ENCODE measurements around the gene ALPG. TPM values are rescaled to one million over a fixed set of nuclear protein-coding genes. Genes with fewer than 3 reads are reported as not detected.
A peak's percentile ranks its signal among the peaks of the same experiment; 100 is the strongest.

The ALPG gene
- total RNA-seq, 5 donors from 2014 or later (not counting 1 experiment from before 2014, with no cell fraction given) = 0.15 TPM; not detected in 4

GRCh38 chr2:232412986-232413385, 6.3 kb downstream of the ALPG start:
- no peak overlapping the region for H3K27ac Mint-ChIP-seq
- DNase-seq = no peak
- Histone ChIP-seq H3K27me3 (replicated peaks in 1 of 2; ENCODE audit: control insufficient read depth in 2 of 2, extremely low read depth in 1 of 2, insufficient read depth in 2 of 2, low read length in 1 of 2) (peaks cover 0 to 55% of the 10 kb centered on the region in 2 experiments), H3K27ac (ENCODE audit: low read length) (no peak overlapping the region), H3K9me3 (no peaks in the 10 kb centered on the region), H3K4me1 (ENCODE audit: control insufficient read depth in 1 of 2, extremely low read depth in 1 of 2, insufficient read depth in 2 of 2, low read length in 2 of 2) (no peaks in the 10 kb centered on the region), H3K36me3 (ENCODE audit: control insufficient read depth in 2 of 2, extremely low read depth in 1 of 2, insufficient read depth in 1 of 2, low read length in 1 of 2) (no peaks in the 10 kb centered on the region), H3K4me3 (ENCODE audit: control insufficient read depth in 1 of 2, extremely low read depth in 1 of 2, low read length in 1 of 2) (no peak overlapping the region)
- peak overlapping the region in 1 of 3 donors; percentile 19 for H3K4me3 Mint-ChIP-seq
- CTCF ChIA-PET = interaction anchor here in 1 of 2 donors (0.6 to 1.1 kb wide), 2 partner anchors 24 to 512 kb away, joined by 3 to 4 read pairs; no protein-coding TSS in a partner anchor
- H3K27me3 Mint-ChIP-seq = peaks cover 8 to 42% of the 10 kb centered on the region in 2 donors
- POLR2A ChIA-PET = no interaction called here
- no peaks in the 10 kb centered on the region for H3K9me3 Mint-ChIP-seq
- no CpG with 5 or more reads among the region's 5 CpGs for WGBS (ENCODE audit: insufficient coverage)
- ATAC-seq (replicated peaks in 1 of 4) = no peak
- no peaks in the 10 kb centered on the region for H3K36me3 Mint-ChIP-seq
- H3K4me1 Mint-ChIP-seq = peaks cover 10 to 14% (median 12%) of the 10 kb centered on the region in 3 donors

GRCh38 chr2:232415138-232415690, 8.6 kb downstream of the ALPG start:
- Mint-ChIP-seq H3K4me1 (peaks cover 17 to 23% (median 18%) of the 10 kb centered on the region in 3 donors), H3K27ac (no peak overlapping the region), H3K9me3 (no peaks in the 10 kb centered on the region), H3K27me3 (peaks cover 17 to 56% of the 10 kb centered on the region in 2 donors), H3K4me3 (no peak overlapping the region), H3K36me3 (no peaks in the 10 kb centered on the region)
- CTCF ChIA-PET = no interaction called here
- H3K4me3 ChIP-seq (ENCODE audit: control insufficient read depth in 1 of 2, extremely low read depth in 1 of 2, low read length in 1 of 2) = no peak overlapping the region
- DNase-seq (no peak), ATAC-seq (replicated peaks in 1 of 4) (no peak)
- peaks cover 2 to 16% of the 10 kb centered on the region in 2 experiments for H3K4me1 ChIP-seq (ENCODE audit: control insufficient read depth in 1 of 2, extremely low read depth in 1 of 2, insufficient read depth in 2 of 2, low read length in 2 of 2)
- POLR2A ChIA-PET = no interaction called here
- H3K27me3 ChIP-seq (replicated peaks in 1 of 2; ENCODE audit: control insufficient read depth in 2 of 2, extremely low read depth in 1 of 2, insufficient read depth in 2 of 2, low read length in 1 of 2) = peaks cover 2 to 73% of the 10 kb centered on the region in 2 experiments
- 70% methylated on average over 4 of the region's 8 CpGs for WGBS (ENCODE audit: insufficient coverage)
- H3K36me3 ChIP-seq (ENCODE audit: control insufficient read depth in 2 of 2, extremely low read depth in 1 of 2, insufficient read depth in 1 of 2, low read length in 1 of 2) = no peaks in the 10 kb centered on the region
- H3K9me3 ChIP-seq = no peaks in the 10 kb centered on the region
- H3K27ac ChIP-seq (ENCODE audit: low read length) = no peak overlapping the region

- CTCF ChIA-PET = no interaction called here
These were observed 9.3 kb downstream of the ALPG start for GRCh38 chr2:232415736-232416520.

GRCh38 chr2:232416521-232417470, 10.2 kb downstream of the ALPG start:
- Histone ChIP-seq H3K4me3 (ENCODE audit: control insufficient read depth in 1 of 2, extremely low read depth in 1 of 2, low read length in 1 of 2) (no peak overlapping the region), H3K4me1 (ENCODE audit: control insufficient read depth in 1 of 2, extremely low read depth in 1 of 2, insufficient read depth in 2 of 2, low read length in 2 of 2) (peaks cover 4 to 25% of the 10 kb centered on the region in 2 experiments), H3K36me3 (ENCODE audit: control insufficient read depth in 2 of 2, extremely low read depth in 1 of 2, insufficient read depth in 1 of 2, low read length in 1 of 2) (no peaks in the 10 kb centered on the region), H3K9me3 (no peaks in the 10 kb centered on the region), H3K27ac (ENCODE audit: low read length) (no peak overlapping the region), H3K27me3 (replicated peaks in 1 of 2; ENCODE audit: control insufficient read depth in 2 of 2, extremely low read depth in 1 of 2, insufficient read depth in 2 of 2, low read length in 1 of 2) (peaks cover 4 to 75% of the 10 kb centered on the region in 2 experiments)
- Mint-ChIP-seq H3K9me3 (no peaks in the 10 kb centered on the region), H3K27ac (no peak overlapping the region), H3K36me3 (no peaks in the 10 kb centered on the region), H3K27me3 (peaks cover 20 to 55% of the 10 kb centered on the region in 2 donors), H3K4me3 (no peak overlapping the region), H3K4me1 (peaks cover 17 to 30% (median 22%) of the 10 kb centered on the region in 3 donors)
- 86% methylated on average over 11 of the region's 17 CpGs for WGBS (ENCODE audit: insufficient coverage)
- ChIA-PET POLR2A (interaction anchor here in 1 of 2 donors (0.6 kb wide), 1 partner anchor 13 kb away, joined by 4 read pairs; no protein-coding TSS in a partner anchor), CTCF (no interaction called here)
- ATAC-seq (replicated peaks in 1 of 4) (no peak), DNase-seq (no peak)

More at GRCh38 chr2:232415736-232416520, 9.3 kb downstream of the ALPG start:
- peaks cover 4 to 21% of the 10 kb centered on the region in 2 experiments for H3K4me1 ChIP-seq (ENCODE audit: control insufficient read depth in 1 of 2, extremely low read depth in 1 of 2, insufficient read depth in 2 of 2, low read length in 2 of 2)
- Mint-ChIP-seq H3K4me3 (no peak overlapping the region), H3K36me3 (no peaks in the 10 kb centered on the region), H3K27ac (no peak overlapping the region), H3K4me1 (peaks cover 17 to 26% (median 21%) of the 10 kb centered on the region in 3 donors), H3K27me3 (peaks cover 17 to 54% of the 10 kb centered on the region in 2 donors), H3K9me3 (no peaks in the 10 kb centered on the region)
- H3K27me3 ChIP-seq (replicated peaks in 1 of 2; ENCODE audit: control insufficient read depth in 2 of 2, extremely low read depth in 1 of 2, insufficient read depth in 2 of 2, low read length in 1 of 2) = peaks cover 4 to 72% of the 10 kb centered on the region in 2 experiments
- H3K9me3 ChIP-seq = no peaks in the 10 kb centered on the region
- ATAC-seq (replicated peaks in 1 of 4) (no peak), DNase-seq (no peak)
- 89% methylated on average over 8 of the region's 12 CpGs for WGBS (ENCODE audit: insufficient coverage)
- no peak overlapping the region for H3K27ac ChIP-seq (ENCODE audit: low read length)
- no peak overlapping the region for H3K4me3 ChIP-seq (ENCODE audit: control insufficient read depth in 1 of 2, extremely low read depth in 1 of 2, low read length in 1 of 2)
- POLR2A ChIA-PET = no interaction called here
- no peaks in the 10 kb centered on the region for H3K36me3 ChIP-seq (ENCODE audit: control insufficient read depth in 2 of 2, extremely low read depth in 1 of 2, insufficient read depth in 1 of 2, low read length in 1 of 2)

- H3K27me3 ChIP-seq (replicated peaks in 1 of 2; ENCODE audit: control insufficient read depth in 2 of 2, extremely low read depth in 1 of 2, insufficient read depth in 2 of 2, low read length in 1 of 2) = peaks cover 4 to 80% of the 10 kb centered on the region in 2 experiments
- Mint-ChIP-seq H3K36me3 (no peaks in the 10 kb centered on the region), H3K27me3 (peaks cover 24 to 61% of the 10 kb centered on the region in 2 donors), H3K27ac (no peak overlapping the region), H3K9me3 (peaks cover 0 to 1% (median 0%) of the 10 kb centered on the region in 3 donors), H3K4me1 (peaks cover 15 to 32% (median 22%) of the 10 kb centered on the region in 3 donors), H3K4me3 (no peak overlapping the region)
- ATAC-seq (replicated peaks in 1 of 4) (no peak), DNase-seq (no peak)
- POLR2A ChIA-PET = interaction anchor here in 1 of 2 donors (0.6 kb wide), 1 partner anchor 12 kb away, joined by 4 read pairs; no protein-coding TSS in a partner anchor
- WGBS (ENCODE audit: insufficient coverage) = 98% methylated on average over 4 of the region's 5 CpGs
- H3K9me3 ChIP-seq = no peaks in the 10 kb centered on the region
- H3K36me3 ChIP-seq (ENCODE audit: control insufficient read depth in 2 of 2, extremely low read depth in 1 of 2, insufficient read depth in 1 of 2, low read length in 1 of 2) = no peaks in the 10 kb centered on the region
- H3K4me1 ChIP-seq (ENCODE audit: control insufficient read depth in 1 of 2, extremely low read depth in 1 of 2, insufficient read depth in 2 of 2, low read length in 2 of 2) = peaks cover 4 to 25% of the 10 kb centered on the region in 2 experiments
- CTCF ChIA-PET = no interaction called here
- no peak overlapping the region for H3K27ac ChIP-seq (ENCODE audit: low read length)
- no peak overlapping the region for H3K4me3 ChIP-seq (ENCODE audit: control insufficient read depth in 1 of 2, extremely low read depth in 1 of 2, low read length in 1 of 2)
These were observed 10.8 kb downstream of the ALPG start for GRCh38 chr2:232417489-232417888.

- CTCF ChIA-PET = interaction anchor here in 1 of 2 donors (0.7 kb wide), 1 partner anchor 9 kb away, joined by 3 read pairs; no protein-coding TSS in a partner anchor
- DNase-seq (no peak), ATAC-seq (replicated peaks in 1 of 4) (no peak)
- peaks cover 28 to 66% of the 10 kb centered on the region in 2 donors for H3K27me3 Mint-ChIP-seq
- no peak overlapping the region for H3K4me3 ChIP-seq (ENCODE audit: control insufficient read depth in 1 of 2, extremely low read depth in 1 of 2, low read length in 1 of 2)
- H3K4me1 ChIP-seq (ENCODE audit: control insufficient read depth in 1 of 2, extremely low read depth in 1 of 2, insufficient read depth in 2 of 2, low read length in 2 of 2) = peaks cover 4 to 25% of the 10 kb centered on the region in 2 experiments
- H3K27ac Mint-ChIP-seq = no peak overlapping the region
- no peak overlapping the region for H3K27ac ChIP-seq (ENCODE audit: low read length)
- H3K4me3 Mint-ChIP-seq = peak overlapping the region; percentile 23 to 72 (median 42)
- 78% methylated on average over 4 of the region's 6 CpGs for WGBS (ENCODE audit: insufficient coverage)
- peaks cover 10 to 26% (median 17%) of the 10 kb centered on the region in 3 donors for H3K4me1 Mint-ChIP-seq
- H3K27me3 ChIP-seq (replicated peaks in 1 of 2; ENCODE audit: control insufficient read depth in 2 of 2, extremely low read depth in 1 of 2, insufficient read depth in 2 of 2, low read length in 1 of 2) = peaks cover 4 to 80% of the 10 kb centered on the region in 2 experiments
- H3K36me3 Mint-ChIP-seq = no peaks in the 10 kb centered on the region
- no peaks in the 10 kb centered on the region for H3K36me3 ChIP-seq (ENCODE audit: control insufficient read depth in 2 of 2, extremely low read depth in 1 of 2, insufficient read depth in 1 of 2, low read length in 1 of 2)
- POLR2A ChIA-PET = no interaction called here
- H3K9me3 Mint-ChIP-seq = peaks cover 0 to 4% (median 0%) of the 10 kb centered on the region in 3 donors
- no peaks in the 10 kb centered on the region for H3K9me3 ChIP-seq
These were observed 11.4 kb downstream of the ALPG start for GRCh38 chr2:232418056-232418455.
